Naive B cell (primary cell): ENCODE measurements around the gene MCCD1. TPM values are rescaled to one million over a fixed set of nuclear protein-coding genes. Genes with fewer than 3 reads are reported as not detected.
"Not testable (repeated sequence)": the region's sequence is repeated elsewhere in the genome, so short reads cannot be mapped to it uniquely, and the experiment has no call there.

Experiments used
- ATAC-seq, 2 donors: fragments of 150-1000 bp; cut with Tn5 transposase; 2 replicates each; pipeline ENCODE4 v1.10.0; 2021; ENCODE audit warnings: low read depth in 2 of 2, mild to moderate bottlenecking in 2 of 2, moderate library complexity in 2 of 2
- DNase-seq: peaks from one replicate; pipeline ENCODE4 v3.0.0; 2022
- H3K27ac Mint-ChIP-seq, 6 donors: one replicate each; pipeline ENCODE4 v1.8.0; 2020 to 2022; ENCODE audit warnings: mild to moderate bottlenecking in 6 of 6, mixed read lengths in 6 of 6, moderate library complexity in 5 of 6, inconsistent platforms in 2 of 6
- H3K27me3 Mint-ChIP-seq, 3 donors: one replicate each; pipeline ENCODE4 v1.8.0; 2021 to 2022; ENCODE audit warnings: mixed read lengths in 3 of 3, mild to moderate bottlenecking in 1 of 3
- H3K36me3 Mint-ChIP-seq, 2 donors: one replicate each; pipeline ENCODE4 v1.8.0; 2020 to 2022; ENCODE audit warnings: mixed read lengths in 2 of 2, inconsistent platforms in 1 of 2, mild to moderate bottlenecking in 1 of 2
- H3K4me1 Mint-ChIP-seq, 3 donors: one replicate each; pipeline ENCODE4 v1.8.0; 2020 to 2022; ENCODE audit warnings: mixed read lengths in 3 of 3, inconsistent platforms in 1 of 3, mild to moderate bottlenecking in 1 of 3, moderate library complexity in 1 of 3
- H3K4me3 Mint-ChIP-seq, 8 donors: one replicate each; pipeline ENCODE4 v1.8.0; 2020 to 2022; ENCODE audit warnings: mild to moderate bottlenecking in 8 of 8, mixed read lengths in 8 of 8, moderate library complexity in 8 of 8, inconsistent platforms in 2 of 8
- H3K9me3 Mint-ChIP-seq, 7 donors: one replicate each; pipeline ENCODE4 v1.8.0; 2020 to 2022; ENCODE audit warnings: mixed read lengths in 7 of 7, mild to moderate bottlenecking in 5 of 7, inconsistent platforms in 2 of 7, moderate library complexity in 1 of 7
- polyA plus RNA-seq, 6 donors: library from polyadenylated mRNA; unstranded; fragments of 300-500 nt; fragmentation: Illumina TruSeq; gene quantifications; one replicate each; pipeline ENCODE4 v1.2.3, GENCODE V29; 2021; ENCODE audit warnings: low read depth in 6 of 6

MCCD1 gene
- polyA plus RNA-seq, 6 donors from 2014 or later: not detected

DNA sequence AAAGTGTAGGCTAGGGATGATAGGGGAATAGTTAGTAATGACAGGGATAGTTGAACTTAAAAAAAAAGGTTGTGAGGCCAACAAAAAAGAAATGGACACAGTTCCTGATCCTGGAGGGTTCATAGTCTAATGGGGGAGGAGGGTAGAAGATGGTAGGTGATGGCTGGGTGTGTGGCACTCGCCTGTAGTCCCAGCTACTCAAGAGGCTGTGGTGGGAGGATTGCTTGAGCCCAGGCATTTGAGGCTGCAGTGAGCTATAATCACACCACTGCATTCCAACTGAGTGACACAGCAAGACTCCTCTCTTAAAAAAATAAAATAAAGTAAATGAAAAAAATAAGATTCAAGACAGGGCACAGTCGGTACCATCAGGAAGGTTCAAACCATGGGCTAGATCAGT, 33.2 kb upstream of the MCCD1 start:
- Mint-ChIP-seq H3K9me3 (no peaks in the 10 kb centered on the region), H3K4me3 (peak overlapping the region; percentile 82 to 99 (median 95)), H3K36me3 (no peaks in the 10 kb centered on the region), H3K4me1 (peaks cover 54 to 68% (median 66%) of the 10 kb centered on the region in 3 donors), H3K27me3 (no peaks in the 10 kb centered on the region), H3K27ac (peak overlapping the region in 5 of 6 donors; percentile 78 to 97 (median 84))
- no peak for ATAC-seq
- DNase-seq: no peak

DNA sequence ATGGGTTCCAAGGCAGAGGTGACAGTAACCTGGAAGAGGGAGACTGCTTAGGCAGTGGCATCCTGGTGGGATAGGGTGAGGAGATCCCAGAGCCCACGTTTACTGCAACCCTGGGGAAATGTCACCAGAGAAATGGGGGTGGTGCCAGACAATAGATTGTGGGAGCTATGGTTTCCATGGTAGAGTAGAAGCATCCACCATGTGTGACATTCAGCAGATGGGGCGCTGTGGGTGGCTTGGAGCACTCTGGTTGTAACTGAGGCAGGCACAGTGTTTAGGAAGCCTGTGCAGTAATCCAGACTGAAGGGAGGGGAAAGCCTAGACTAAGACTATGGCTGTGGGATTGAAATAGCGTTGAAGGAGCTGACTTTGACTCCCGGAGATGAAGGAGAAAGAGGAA, 31.9 kb upstream of the MCCD1 start:
- not testable (repeated sequence) for H3K36me3 Mint-ChIP-seq, DNase-seq, ATAC-seq, H3K27me3 Mint-ChIP-seq, H3K9me3 Mint-ChIP-seq
- peak overlapping the region; percentile 36 to 98 (median 81) for H3K27ac Mint-ChIP-seq
- peak overlapping the region; percentile 88 to 99 (median 94) for H3K4me3 Mint-ChIP-seq
- peaks cover 65 to 76% (median 76%) of the 10 kb centered on the region in 3 donors for H3K4me1 Mint-ChIP-seq

DNA sequence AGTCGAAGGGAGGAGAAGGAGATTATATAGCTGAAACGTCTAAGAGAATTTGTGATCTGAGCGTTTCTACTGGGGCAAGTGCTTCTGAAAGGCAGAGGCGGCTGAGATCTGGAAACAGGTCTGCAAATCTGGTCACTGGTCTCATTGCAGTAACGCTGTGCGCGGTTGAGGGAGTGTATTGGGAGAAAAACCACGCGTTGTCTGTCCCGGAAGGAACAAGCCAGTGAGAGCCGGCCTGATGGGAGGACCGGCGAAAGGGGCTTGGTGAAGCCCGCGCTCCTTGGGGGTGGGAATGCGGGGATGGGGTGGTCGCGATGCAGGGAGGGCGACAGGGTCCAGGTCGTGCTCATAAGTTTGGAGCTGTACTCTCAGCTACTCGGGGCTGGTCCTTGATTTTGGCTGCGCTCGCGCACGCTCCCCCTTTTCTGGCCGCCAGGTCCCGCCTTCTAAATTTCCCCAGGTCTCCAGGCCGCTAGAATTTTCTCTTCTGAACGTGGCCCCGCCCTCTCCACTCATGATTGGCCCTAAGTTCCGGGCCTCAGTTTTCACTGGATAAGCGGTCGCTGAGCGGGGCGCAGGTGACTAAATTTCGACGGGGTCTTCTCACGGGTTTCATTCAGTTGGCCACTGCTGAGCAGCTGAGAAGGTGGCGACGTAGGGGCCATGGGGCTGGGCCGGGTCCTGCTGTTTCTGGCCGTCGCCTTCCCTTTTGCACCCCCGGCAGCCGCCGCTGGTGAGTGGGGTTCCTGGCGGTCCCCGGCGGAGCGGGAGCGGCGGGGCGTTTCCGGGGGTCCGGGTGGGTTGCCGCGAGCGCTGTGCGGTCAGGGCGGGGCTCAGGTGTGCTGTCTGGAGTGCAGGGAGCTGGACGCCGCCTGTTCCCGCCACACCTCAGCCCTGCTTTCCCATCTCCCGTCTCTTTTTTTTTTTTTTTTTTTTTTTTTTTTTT, 31.0 kb upstream of the MCCD1 start, which contains the start of gene MICB:
Gene MICB, plus strand, starts transcription at position 615 of the 946 bp plus-strand sequence. Its CDS starts 49 bp downstream, at position 664.
- Mint-ChIP-seq H3K27ac (peak within 1 kb of the TSS; percentile 51 to 98 (median 81)), H3K4me1 (peaks cover 68 to 82% (median 80%) of the 10 kb centered on the region in 3 donors), H3K36me3 (no peaks in the 10 kb centered on the region), H3K27me3 (no peaks in the 10 kb centered on the region), H3K4me3 (peak within 1 kb of the TSS; percentile 88 to 99 (median 94)), H3K9me3 (no peaks in the 10 kb centered on the region)
- DNase-seq: peak; percentile 82
- ATAC-seq: peak; percentile 66 to 69

DNA sequence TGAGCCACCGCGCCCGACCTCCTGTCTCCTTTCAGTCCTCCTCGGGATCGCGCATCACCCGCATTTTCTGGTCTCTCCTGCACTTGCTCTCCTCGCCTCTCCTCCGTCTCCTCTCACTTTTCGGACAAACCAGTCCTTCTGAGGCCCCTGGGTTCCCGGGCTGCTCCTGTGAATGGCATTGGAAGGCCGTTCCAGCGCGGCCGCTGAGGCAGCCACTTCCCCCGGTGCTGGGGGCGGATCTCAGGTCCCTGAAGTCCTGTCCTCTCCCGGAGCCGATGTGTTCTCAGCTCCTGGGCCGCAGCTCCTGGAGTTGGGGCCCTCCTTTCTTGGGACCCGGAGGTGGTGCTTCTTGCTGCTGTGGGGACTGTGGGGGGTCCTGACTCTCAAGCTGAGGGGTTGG, 30.0 kb upstream of the MCCD1 start:
- ATAC-seq (no peak), DNase-seq (no peak)
- no peaks in the 10 kb centered on the region for H3K9me3 Mint-ChIP-seq
- peak overlapping the region in 5 of 6 donors; percentile 16 to 97 (median 39) for H3K27ac Mint-ChIP-seq
- H3K36me3 Mint-ChIP-seq: no peaks in the 10 kb centered on the region
- H3K4me1 Mint-ChIP-seq: peaks cover 65 to 88% (median 80%) of the 10 kb centered on the region in 3 donors
- H3K27me3 Mint-ChIP-seq: no peaks in the 10 kb centered on the region
- H3K4me3 Mint-ChIP-seq: peak overlapping the region; percentile 88 to 99 (median 94)

DNA sequence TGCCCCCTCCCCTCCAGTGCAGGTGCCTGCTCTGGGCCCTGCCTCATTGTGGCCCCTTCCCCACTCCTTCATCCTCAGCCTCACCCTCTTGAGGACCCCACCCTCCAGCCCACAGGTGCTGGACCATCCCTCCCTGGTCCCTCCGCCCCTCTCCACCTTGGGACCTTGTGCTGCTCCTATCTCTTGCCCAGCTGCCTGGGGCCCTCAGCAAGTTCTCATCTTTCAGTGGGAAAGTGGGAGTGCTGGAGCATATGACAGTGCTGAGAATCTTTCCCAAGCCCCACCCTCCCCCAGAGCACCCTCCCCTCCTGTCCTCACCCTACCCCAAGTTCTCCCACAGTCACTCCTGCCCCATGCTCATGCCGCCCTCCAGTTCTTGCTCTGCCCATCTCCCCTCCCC, 29.1 kb upstream of the MCCD1 start:
- H3K4me3 Mint-ChIP-seq: peak overlapping the region in 6 of 8 donors; percentile 25 to 97 (median 69)

DNA sequence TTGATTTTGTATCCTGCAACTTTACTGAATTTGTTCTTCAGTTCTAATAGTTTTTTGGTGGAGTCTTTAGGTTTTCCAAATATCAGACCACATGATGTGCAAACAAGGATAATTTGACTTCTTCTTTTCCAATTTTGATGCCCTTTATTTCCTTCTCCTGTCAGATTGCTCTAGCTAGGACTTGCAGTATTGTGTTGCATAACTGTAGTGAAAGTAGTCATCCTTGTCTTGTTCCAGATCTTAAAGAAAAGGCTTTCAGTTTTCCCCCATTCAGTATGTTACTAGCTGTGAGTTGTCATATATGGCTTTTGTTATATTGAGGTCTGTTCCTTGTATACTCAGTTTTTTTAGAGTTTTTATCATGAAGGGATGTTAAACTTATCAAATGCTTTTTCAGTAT, 26.2 kb upstream of the MCCD1 start:
- H3K9me3 Mint-ChIP-seq: no peaks in the 10 kb centered on the region
- H3K27me3 Mint-ChIP-seq: no peaks in the 10 kb centered on the region
- H3K4me1 Mint-ChIP-seq: peaks cover 49 to 73% (median 66%) of the 10 kb centered on the region in 3 donors
- H3K36me3 Mint-ChIP-seq: no peaks in the 10 kb centered on the region
- H3K27ac Mint-ChIP-seq: peak overlapping the region in 1 of 6 donors; percentile 30
- DNase-seq: no peak
- peak overlapping the region in 1 of 8 donors; percentile 18 for H3K4me3 Mint-ChIP-seq
- ATAC-seq: no peak

More for the DNA sequence above, 29.1 kb upstream of the MCCD1 start:
- not testable (repeated sequence) for DNase-seq, H3K36me3 Mint-ChIP-seq, ATAC-seq, H3K9me3 Mint-ChIP-seq, H3K27me3 Mint-ChIP-seq
- Mint-ChIP-seq H3K4me1 (peaks cover 63 to 86% (median 81%) of the 10 kb centered on the region in 3 donors), H3K27ac (peak overlapping the region in 1 of 6 donors; percentile 34)

DNA sequence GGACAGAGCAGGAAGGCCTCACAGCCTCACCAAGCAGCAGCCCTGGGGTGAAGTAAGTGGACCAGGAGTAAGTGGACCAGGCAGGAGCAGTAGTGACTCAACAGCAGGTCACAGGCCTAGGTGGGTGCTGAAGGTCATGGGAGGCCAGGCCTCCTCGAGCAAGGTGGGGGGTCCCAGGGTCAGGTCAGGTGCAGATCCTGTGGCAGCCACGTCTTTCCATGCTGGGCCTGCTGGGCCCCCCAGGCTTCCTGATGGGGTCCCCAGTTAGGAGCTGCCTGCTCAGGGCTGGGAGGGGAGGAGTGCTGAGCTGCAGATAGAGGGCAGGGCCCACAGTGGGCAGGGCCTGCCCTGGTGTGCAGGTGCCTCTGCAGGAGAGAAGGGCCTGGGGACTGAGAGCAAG, 19.7 kb upstream of the MCCD1 start:
- peak overlapping the region in 2 of 6 donors; percentile 23 to 69 for H3K27ac Mint-ChIP-seq
- DNase-seq, H3K27me3 Mint-ChIP-seq, H3K4me3 Mint-ChIP-seq, ATAC-seq, H3K9me3 Mint-ChIP-seq, H3K36me3 Mint-ChIP-seq: not testable (repeated sequence)
- peaks cover 9 to 11% (median 11%) of the 10 kb centered on the region in 3 donors for H3K4me1 Mint-ChIP-seq

DNA sequence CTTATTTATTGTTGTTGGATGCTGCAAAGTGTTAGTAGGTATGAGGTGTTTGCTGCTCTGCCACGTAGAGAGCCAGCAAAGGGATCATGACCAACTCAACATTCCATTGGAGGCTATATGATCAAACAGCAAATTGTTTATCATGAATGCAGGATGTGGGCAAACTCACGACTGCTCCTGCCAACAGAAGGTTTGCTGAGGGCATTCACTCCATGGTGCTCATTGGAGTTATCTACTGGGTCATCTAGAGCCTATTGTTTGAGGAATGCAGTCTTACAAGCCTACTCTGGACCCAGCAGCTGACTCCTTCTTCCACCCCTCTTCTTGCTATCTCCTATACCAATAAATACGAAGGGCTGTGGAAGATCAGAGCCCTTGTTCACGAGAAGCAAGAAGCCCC, 18.8 kb upstream of the MCCD1 start:
- Mint-ChIP-seq H3K9me3 (no peaks in the 10 kb centered on the region), H3K27me3 (no peaks in the 10 kb centered on the region), H3K4me3 (no peak overlapping the region), H3K27ac (no peak overlapping the region), H3K36me3 (peaks cover 0 to 8% of the 10 kb centered on the region in 2 donors), H3K4me1 (peaks cover 4 to 8% (median 7%) of the 10 kb centered on the region in 3 donors)
- DNase-seq (no peak), ATAC-seq (no peak)

DNA sequence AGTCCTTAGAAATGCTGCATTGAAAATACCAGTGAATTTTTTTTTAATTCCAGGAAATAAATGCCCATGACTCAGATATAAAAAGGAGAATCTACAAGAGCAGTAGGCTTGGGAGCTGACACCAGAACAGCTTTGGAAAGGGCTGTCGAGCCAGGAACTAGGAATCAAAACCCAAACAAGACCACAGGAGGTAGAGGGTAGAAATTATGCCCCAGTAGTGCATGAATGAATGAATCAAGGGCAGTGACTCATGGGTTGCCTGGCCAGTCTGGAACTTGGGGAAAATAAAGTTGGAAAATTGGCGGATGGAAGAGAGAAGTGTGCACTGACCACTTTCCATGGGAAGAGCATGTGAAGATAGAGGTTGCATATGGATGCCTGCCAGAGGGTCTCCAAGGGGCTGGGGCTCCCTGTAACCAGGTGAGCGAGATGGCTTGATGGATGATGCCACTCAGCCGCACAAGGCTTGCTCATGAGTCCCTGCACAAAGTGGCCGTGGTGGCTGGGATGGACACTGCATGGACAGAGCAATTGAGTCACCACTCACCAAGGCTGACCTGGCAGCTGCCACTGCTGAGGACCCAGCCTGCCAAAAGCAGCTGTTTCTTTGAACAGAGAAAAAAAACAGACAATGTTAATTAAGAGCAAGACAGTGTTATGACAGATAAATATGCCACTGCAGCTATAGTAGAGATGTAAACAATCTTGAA, 15.2 kb upstream of the MCCD1 start:
- ATAC-seq (no peak), DNase-seq (no peak)
- Mint-ChIP-seq H3K36me3 (peaks cover 0 to 8% of the 10 kb centered on the region in 2 donors), H3K9me3 (no peaks in the 10 kb centered on the region), H3K27me3 (peaks cover 0 to 8% (median 5%) of the 10 kb centered on the region in 3 donors), H3K27ac (peak overlapping the region in 1 of 6 donors; percentile 89), H3K4me1 (peaks cover 0 to 9% (median 0%) of the 10 kb centered on the region in 3 donors), H3K4me3 (no peak overlapping the region)

DNA sequence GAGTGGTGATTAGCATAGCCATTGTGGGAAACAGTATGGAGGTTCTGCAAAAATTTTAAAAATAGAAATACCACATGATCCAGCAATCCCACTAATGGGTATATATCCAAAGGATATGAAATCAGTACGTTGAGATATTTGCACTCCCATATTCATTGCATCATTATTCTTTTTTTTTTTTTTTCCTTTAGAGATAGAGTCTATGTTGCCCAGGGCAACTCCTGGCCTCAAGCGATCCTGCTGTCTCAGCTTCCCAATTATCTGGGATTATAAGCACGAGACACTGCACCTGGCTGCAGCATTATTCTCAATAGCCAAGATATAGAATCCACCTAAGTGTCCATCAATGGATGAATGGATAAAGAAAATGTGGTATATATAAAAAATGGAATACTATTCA, 6.9 kb upstream of the MCCD1 start:
- no peak overlapping the region for H3K27ac Mint-ChIP-seq
- no peaks in the 10 kb centered on the region for H3K4me1 Mint-ChIP-seq
- DNase-seq: no peak
- H3K9me3 Mint-ChIP-seq: no peaks in the 10 kb centered on the region
- H3K27me3 Mint-ChIP-seq: no peaks in the 10 kb centered on the region
- no peak for ATAC-seq
- H3K36me3 Mint-ChIP-seq: no peaks in the 10 kb centered on the region
- H3K4me3 Mint-ChIP-seq: no peak overlapping the region

DNA sequence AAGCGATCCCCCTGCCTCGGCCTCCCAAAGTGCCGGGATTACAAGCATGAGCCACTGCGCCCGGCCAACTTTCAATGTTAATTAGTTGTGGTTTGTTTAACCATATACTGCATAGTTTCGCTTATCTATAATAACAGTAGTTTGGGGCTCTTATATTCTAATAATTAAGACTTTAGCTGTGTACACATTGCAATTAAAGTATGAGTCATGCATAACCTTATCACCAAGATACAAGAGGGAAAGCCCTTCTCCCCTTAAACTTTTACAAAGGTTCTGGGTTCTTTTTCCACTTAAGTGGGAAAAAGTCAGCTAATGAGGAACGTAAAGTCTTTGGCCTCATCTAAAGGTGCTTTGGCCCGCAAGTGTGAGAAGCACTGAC, 3.2 kb upstream of the MCCD1 start:
- ATAC-seq (no peak), DNase-seq (no peak)
- no peaks in the 10 kb centered on the region for H3K27me3 Mint-ChIP-seq
- peaks cover 0 to 5% (median 1%) of the 10 kb centered on the region in 3 donors for H3K4me1 Mint-ChIP-seq
- H3K9me3 Mint-ChIP-seq: no peaks in the 10 kb centered on the region
- H3K36me3 Mint-ChIP-seq: peaks cover 4 to 6% of the 10 kb centered on the region in 2 donors
- H3K4me3 Mint-ChIP-seq: no peak overlapping the region
- H3K27ac Mint-ChIP-seq: peak overlapping the region in 1 of 6 donors; percentile 27

DNA sequence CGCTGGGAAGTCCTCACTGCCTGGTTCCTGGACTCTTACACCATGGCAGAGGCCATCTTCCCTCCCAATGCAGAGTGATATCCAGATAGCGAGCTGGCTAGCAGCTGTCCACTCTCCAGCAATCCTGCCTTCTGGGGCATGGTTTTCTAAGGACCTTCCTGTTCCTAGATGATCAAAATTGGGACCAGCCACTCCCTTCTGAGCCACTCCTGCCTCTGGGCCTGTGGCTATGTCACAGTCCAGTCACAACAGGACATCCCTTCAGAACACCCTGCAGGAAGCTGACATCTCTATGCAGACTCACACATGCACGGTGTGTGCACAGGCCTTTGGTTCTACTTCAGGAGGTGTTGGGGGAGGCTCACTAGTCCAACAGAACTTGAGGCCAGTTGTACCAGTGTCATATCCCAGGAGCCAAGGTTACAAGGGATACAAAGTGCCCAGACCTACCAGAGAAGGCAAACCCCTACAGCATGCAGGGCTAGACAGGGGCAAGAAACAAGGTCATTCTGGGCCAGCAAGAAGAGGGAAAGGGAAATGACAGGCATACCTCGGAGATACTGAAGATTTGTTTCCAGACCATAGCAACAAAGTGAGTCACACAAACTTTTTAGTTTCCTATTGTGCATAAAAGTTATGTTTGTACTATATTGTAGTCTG, 2.7 kb upstream of the MCCD1 start:
- Mint-ChIP-seq H3K36me3 (peaks cover 6 to 11% of the 10 kb centered on the region in 2 donors), H3K27ac (peak overlapping the region in 2 of 6 donors; percentile 27 to 83), H3K9me3 (no peaks in the 10 kb centered on the region), H3K4me3 (peak overlapping the region in 1 of 8 donors; percentile 57), H3K27me3 (no peaks in the 10 kb centered on the region), H3K4me1 (peaks cover 0 to 7% (median 5%) of the 10 kb centered on the region in 3 donors)
- DNase-seq (no peak), ATAC-seq (no peak)

DNA sequence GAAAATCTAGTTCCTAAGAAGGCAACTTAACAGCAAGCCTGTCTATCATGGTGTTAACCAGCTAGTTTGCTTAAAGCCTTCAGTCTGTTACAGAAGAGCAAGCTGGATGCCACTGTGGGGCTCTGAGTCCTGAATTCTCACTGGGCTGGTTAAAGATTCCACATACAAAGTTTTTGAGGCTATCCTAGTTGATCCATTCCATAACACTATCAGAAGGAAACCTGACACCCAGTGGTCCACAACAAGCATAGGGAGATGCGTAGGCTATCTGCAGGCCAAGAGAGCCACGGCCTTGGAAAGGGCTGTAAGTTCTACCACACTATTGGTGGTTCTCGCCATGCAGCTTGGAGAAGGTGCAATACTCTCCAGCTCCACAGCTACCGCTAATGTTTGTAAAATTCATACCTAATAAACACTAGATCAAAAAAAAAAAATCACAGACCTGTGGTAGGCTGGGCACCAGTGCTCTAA, 420 bp upstream of the MCCD1 start:
- Mint-ChIP-seq H3K4me3 (no peak overlapping the region), H3K4me1 (peaks cover 2 to 12% (median 9%) of the 10 kb centered on the region in 3 donors), H3K27me3 (no peaks in the 10 kb centered on the region), H3K36me3 (peaks cover 6 to 13% of the 10 kb centered on the region in 2 donors), H3K9me3 (no peaks in the 10 kb centered on the region), H3K27ac (peak overlapping the region in 3 of 6 donors; percentile 32 to 78 (median 53))
- ATAC-seq: no peak
- no peak for DNase-seq
